NCI-H128 (cell line): Measurements from ENCODE around the gene LOC128125822.
A peak's percentile ranks its signal among the peaks of the same experiment; 100 is the strongest.
"Not testable (repeated sequence)": the region's sequence is repeated elsewhere in the genome, so short reads cannot be mapped to it uniquely, and the experiment has no call there.

ENCODE experiments used
- DNase-seq: peaks from one replicate; lab custom pipeline; 2025; ENCODE audit not compliant: unreplicated experiment; lab: John Stamatoyannopoulos, UW

Gene LOC128125822

GRCh38 chr6:63581355-63582013, 9.2 kb downstream of the LOC128125822 start:
- DNase-seq, result no peak

- DNase-seq, result no peak
Observed at GRCh38 chr6:63582579-63583231, 10.4 kb downstream of the LOC128125822 start.

- no peak for DNase-seq
Observed at GRCh38 chr6:63584125-63584514, 11.8 kb downstream of the LOC128125822 start.

- DNase-seq, result no peak
Observed at GRCh38 chr6:63584566-63584965, 12.3 kb downstream of the LOC128125822 start.

- not testable (repeated sequence) for DNase-seq
Observed at GRCh38 chr6:63585652-63586051, 13.4 kb downstream of the LOC128125822 start.

- DNase-seq, result no peak
Observed at GRCh38 chr6:63589952-63590411, 17.7 kb downstream of the LOC128125822 start.

GRCh38 chr6:63592886-63593285, 20.6 kb downstream of the LOC128125822 start:
- no peak for DNase-seq

GRCh38 chr6:63597141-63598048, 25.1 kb downstream of the LOC128125822 start:
- no peak for DNase-seq

GRCh38 chr6:63598049-63599036, 26.1 kb downstream of the LOC128125822 start:
- peak; percentile 41 for DNase-seq

- no peak for DNase-seq
Observed at GRCh38 chr6:63599243-63599642, 27.0 kb downstream of the LOC128125822 start.

- no peak for DNase-seq
Observed at GRCh38 chr6:63600136-63600535, 27.9 kb downstream of the LOC128125822 start.

- DNase-seq, result no peak
Observed at GRCh38 chr6:63609231-63609630, 37.0 kb downstream of the LOC128125822 start.

- no peak for DNase-seq
Observed at GRCh38 chr6:63610944-63611343, 38.7 kb downstream of the LOC128125822 start.

GRCh38 chr6:63611560-63611959, 39.3 kb downstream of the LOC128125822 start:
- no peak for DNase-seq

- no peak for DNase-seq
Observed at GRCh38 chr6:63615590-63615989, 43.3 kb downstream of the LOC128125822 start.
